ENCODE measurements around the gene IGFBP4.

IGFBP4 gene

GRCh38 chr17:40443988-40444899, 994 bp downstream of the IGFBP4 start:
- FAIRE-seq: no peak
- TF ChIP-seq SPI1 (IDR thresholded peaks at IDR 0.05; ENCODE audit: low read depth, low read length) (no peak), POU2F2 (IDR thresholded peaks at IDR 0.05; ENCODE audit: low read depth, low read length) (no peak), POLR2AphosphoS5 (IDR thresholded peaks at IDR 0.05; ENCODE audit: low read depth, low read length) (no peak), PAX5 (IDR thresholded peaks at IDR 0.05; ENCODE audit: insufficient read depth, low read length, severe bottlenecking) (no peak), POLR2A (IDR thresholded peaks at IDR 0.05; ENCODE audit: low read depth, low read length) (no peak), TAF1 (IDR thresholded peaks at IDR 0.05; ENCODE audit: low read depth, low read length) (no peak)
- no peak for DNase-seq (ENCODE audit: insufficient read length, low spot score)

GRCh38 chr17:40445751-40446468, 2.7 kb downstream of the IGFBP4 start:
- FAIRE-seq: no peak
- TF ChIP-seq POLR2A (IDR thresholded peaks at IDR 0.05; ENCODE audit: low read depth, low read length) (no peak), TAF1 (IDR thresholded peaks at IDR 0.05; ENCODE audit: low read depth, low read length) (no peak), POU2F2 (IDR thresholded peaks at IDR 0.05; ENCODE audit: low read depth, low read length) (no peak), SPI1 (IDR thresholded peaks at IDR 0.05; ENCODE audit: low read depth, low read length) (no peak), PAX5 (IDR thresholded peaks at IDR 0.05; ENCODE audit: insufficient read depth, low read length, severe bottlenecking) (no peak), POLR2AphosphoS5 (IDR thresholded peaks at IDR 0.05; ENCODE audit: low read depth, low read length) (no peak)
- DNase-seq (ENCODE audit: insufficient read length, low spot score): no peak

DNA sequence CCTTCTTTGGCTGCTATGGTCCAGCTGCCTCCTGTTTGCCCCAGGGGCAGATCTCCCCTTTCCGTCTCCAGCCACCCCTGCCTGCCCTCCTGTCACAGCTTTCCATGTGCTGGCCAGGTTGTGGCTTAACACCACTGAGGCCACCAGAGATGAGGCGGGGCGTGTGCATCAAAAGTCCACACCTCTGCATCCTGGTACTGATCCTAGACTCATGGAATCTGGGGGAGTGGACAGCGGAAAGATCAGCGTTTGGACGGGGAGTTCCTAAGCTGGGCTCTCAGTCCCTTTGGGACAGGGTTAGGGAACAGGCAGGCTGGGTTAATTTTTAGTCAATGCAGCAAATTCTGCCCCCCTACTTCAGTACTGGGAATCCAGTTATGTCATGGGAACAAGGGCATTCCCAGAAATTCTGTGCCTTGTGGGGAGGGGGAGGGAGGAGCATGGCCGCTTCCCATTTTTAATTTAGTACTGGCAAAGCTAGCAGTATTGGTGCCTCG, 3.9 kb downstream of the IGFBP4 start:
- no peak for FAIRE-seq
- TF ChIP-seq POLR2A (IDR thresholded peaks at IDR 0.05; ENCODE audit: low read depth, low read length): no peak
- no peak for TF ChIP-seq PAX5 (IDR thresholded peaks at IDR 0.05; ENCODE audit: insufficient read depth, low read length, severe bottlenecking)
- no peak for TF ChIP-seq POU2F2 (IDR thresholded peaks at IDR 0.05; ENCODE audit: low read depth, low read length)
- TF ChIP-seq TAF1 (IDR thresholded peaks at IDR 0.05; ENCODE audit: low read depth, low read length): no peak
- TF ChIP-seq POLR2AphosphoS5 (IDR thresholded peaks at IDR 0.05; ENCODE audit: low read depth, low read length): no peak
- TF ChIP-seq SPI1 (IDR thresholded peaks at IDR 0.05; ENCODE audit: low read depth, low read length): no peak

DNA sequence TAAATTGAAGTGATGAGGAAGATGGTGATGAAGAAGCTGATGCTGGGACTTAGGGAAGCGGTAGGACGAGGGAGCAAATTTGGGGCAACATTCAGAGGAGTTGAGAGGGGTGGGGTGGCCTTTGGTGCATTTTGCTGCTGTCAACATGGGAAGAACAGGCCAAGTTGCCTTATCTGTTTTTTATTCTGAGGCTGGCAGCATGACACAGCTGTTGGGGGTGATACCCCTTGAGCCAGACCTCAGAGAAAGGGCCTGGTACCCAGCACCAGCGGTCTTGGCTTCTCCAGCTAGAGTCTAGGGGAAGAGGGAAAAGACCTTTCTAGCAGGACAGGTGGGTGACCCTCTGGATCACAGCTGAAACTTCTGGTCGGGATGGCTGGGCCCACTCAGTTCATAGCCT, 4.6 kb downstream of the IGFBP4 start:
- FAIRE-seq (no peak), DNase-seq (ENCODE audit: insufficient read length, low spot score) (no peak)
- TF ChIP-seq TAF1 (IDR thresholded peaks at IDR 0.05; ENCODE audit: low read depth, low read length): no peak
- no peak for TF ChIP-seq PAX5 (IDR thresholded peaks at IDR 0.05; ENCODE audit: insufficient read depth, low read length, severe bottlenecking)
- TF ChIP-seq SPI1 (IDR thresholded peaks at IDR 0.05; ENCODE audit: low read depth, low read length): no peak
- TF ChIP-seq POLR2AphosphoS5 (IDR thresholded peaks at IDR 0.05; ENCODE audit: low read depth, low read length): no peak
- TF ChIP-seq POLR2A (IDR thresholded peaks at IDR 0.05; ENCODE audit: low read depth, low read length): no peak
- TF ChIP-seq POU2F2 (IDR thresholded peaks at IDR 0.05; ENCODE audit: low read depth, low read length): no peak

More for the DNA sequence above, 3.9 kb downstream of the IGFBP4 start:
- DNase-seq (ENCODE audit: insufficient read length, low spot score): no peak

DNA sequence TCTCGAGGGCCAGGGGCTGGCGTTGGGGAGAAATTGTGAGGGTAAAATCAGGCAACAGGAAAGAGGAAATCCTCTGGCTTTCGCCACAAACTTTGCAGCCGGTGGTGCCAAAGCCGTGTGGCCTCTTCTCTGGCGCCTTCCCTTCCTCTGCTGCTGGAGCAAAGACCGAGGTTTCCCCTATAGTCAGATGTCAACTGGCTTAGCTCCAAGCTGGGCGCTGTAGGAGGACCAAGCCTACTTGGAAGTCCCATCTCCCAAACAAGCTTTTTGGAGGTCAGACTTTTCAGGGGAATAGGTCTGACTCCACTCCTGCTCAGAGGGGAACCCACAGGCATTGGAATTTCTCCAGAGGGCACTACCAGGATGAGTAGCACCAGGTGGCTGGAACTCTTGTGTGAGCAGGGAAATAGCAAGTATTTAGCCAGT, 5.0 kb downstream of the IGFBP4 start:
- FAIRE-seq (peak; percentile 57), DNase-seq (ENCODE audit: insufficient read length, low spot score) (no peak)
- TF ChIP-seq POLR2AphosphoS5 (IDR thresholded peaks at IDR 0.05; ENCODE audit: low read depth, low read length) (no peak), SPI1 (IDR thresholded peaks at IDR 0.05; ENCODE audit: low read depth, low read length) (no peak), POU2F2 (IDR thresholded peaks at IDR 0.05; ENCODE audit: low read depth, low read length) (no peak), PAX5 (IDR thresholded peaks at IDR 0.05; ENCODE audit: insufficient read depth, low read length, severe bottlenecking) (no peak)

- no peak for DNase-seq (ENCODE audit: insufficient read length, low spot score)
- TF ChIP-seq POLR2A (IDR thresholded peaks at IDR 0.05; ENCODE audit: low read depth, low read length) (no peak), POU2F2 (IDR thresholded peaks at IDR 0.05; ENCODE audit: low read depth, low read length) (no peak), TAF1 (IDR thresholded peaks at IDR 0.05; ENCODE audit: low read depth, low read length) (no peak)
- peak; percentile 69 for FAIRE-seq
Measured at GRCh38 chr17:40448639-40449261, 5.5 kb downstream of the IGFBP4 start.

DNA sequence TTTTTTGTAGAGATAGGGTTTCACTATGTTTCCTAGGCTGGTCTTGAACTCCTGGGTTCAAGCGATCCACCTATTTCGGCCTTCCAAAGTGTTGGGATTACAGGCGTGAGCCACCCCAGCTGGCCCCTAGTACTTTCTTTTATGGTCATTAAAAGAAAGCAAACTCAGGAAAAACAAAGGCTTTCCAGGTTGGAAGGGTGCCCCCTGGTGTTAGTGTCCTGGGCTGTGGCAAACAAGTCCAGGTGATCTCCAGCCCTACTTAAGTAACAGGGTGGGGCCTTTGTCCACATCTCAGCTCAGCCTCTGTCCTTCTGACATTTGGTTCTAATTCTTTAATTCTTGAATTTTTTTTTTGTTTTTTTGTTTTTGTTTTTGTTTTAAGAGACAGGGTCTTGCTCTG, 6.9 kb downstream of the IGFBP4 start:
- DNase-seq (ENCODE audit: insufficient read length, low spot score) (no peak), FAIRE-seq (no peak)
- TF ChIP-seq POU2F2 (IDR thresholded peaks at IDR 0.05; ENCODE audit: low read depth, low read length) (no peak), POLR2AphosphoS5 (IDR thresholded peaks at IDR 0.05; ENCODE audit: low read depth, low read length) (no peak), POLR2A (IDR thresholded peaks at IDR 0.05; ENCODE audit: low read depth, low read length) (no peak), SPI1 (IDR thresholded peaks at IDR 0.05; ENCODE audit: low read depth, low read length) (no peak), TAF1 (IDR thresholded peaks at IDR 0.05; ENCODE audit: low read depth, low read length) (no peak), PAX5 (IDR thresholded peaks at IDR 0.05; ENCODE audit: insufficient read depth, low read length, severe bottlenecking) (no peak)

DNA sequence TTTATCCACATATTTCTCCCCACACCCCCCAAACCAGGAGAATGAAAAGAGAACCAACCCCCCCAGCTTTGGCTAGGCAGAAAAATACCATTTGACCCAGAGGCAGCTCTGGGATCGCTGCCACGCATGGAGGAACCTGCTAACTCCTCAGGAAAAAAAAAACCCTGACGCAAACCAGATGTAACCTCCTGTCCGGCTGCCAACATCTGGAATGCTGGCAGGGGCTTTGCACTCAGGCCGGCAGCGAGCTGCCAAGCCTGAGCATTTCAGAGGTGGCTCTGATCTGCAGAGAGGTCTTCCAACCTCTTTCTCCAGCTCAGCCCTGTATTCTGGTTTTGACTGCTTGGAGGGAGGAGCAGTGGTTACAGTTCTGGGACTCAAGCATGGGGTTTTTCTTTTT, 8.2 kb downstream of the IGFBP4 start:
- TF ChIP-seq TAF1 (IDR thresholded peaks at IDR 0.05; ENCODE audit: low read depth, low read length): no peak
- DNase-seq (ENCODE audit: insufficient read length, low spot score) (no peak), FAIRE-seq (no peak)

GRCh38 chr17:40452216-40452787, 9.1 kb downstream of the IGFBP4 start:
- TF ChIP-seq POLR2AphosphoS5 (IDR thresholded peaks at IDR 0.05; ENCODE audit: low read depth, low read length) (no peak), POLR2A (IDR thresholded peaks at IDR 0.05; ENCODE audit: low read depth, low read length) (no peak), TAF1 (IDR thresholded peaks at IDR 0.05; ENCODE audit: low read depth, low read length) (no peak), SPI1 (IDR thresholded peaks at IDR 0.05; ENCODE audit: low read depth, low read length) (no peak)
- FAIRE-seq (no peak), DNase-seq (ENCODE audit: insufficient read length, low spot score) (no peak)

All from GM12891 (cell line).